VCaP (cell line): ENCODE measurements around the gene EPHB2.

Experiments
- H3K27ac ChIP-seq: fragments of 450-650 bp; 2 replicates; pipeline ENCODE4 v1.5.1; 2017
- CTCF ChIP-seq: fragments of 450-650 bp; conservative IDR thresholded peaks from 2 replicates; pipeline ENCODE4 v1.5.1; 2017; ENCODE audit warnings: mild to moderate bottlenecking, moderate library complexity

Gene EPHB2

GRCh38 chr1:22681556-22682276 lies 28.9 kb upstream of the EPHB2 start:
- H3K27ac ChIP-seq, result peak overlapping the region; percentile 41; the same call in 1 of the 2 replicates
- TF ChIP-seq CTCF, result no peak

GRCh38 chr1:22683547-22683946 lies 27.1 kb upstream of the EPHB2 start:
- H3K27ac ChIP-seq, result no peak overlapping the region
- TF ChIP-seq CTCF, result no peak

GRCh38 chr1:22685591-22686059 lies 25.0 kb upstream of the EPHB2 start:
- H3K27ac ChIP-seq, result no peak overlapping the region
- TF ChIP-seq CTCF, result no peak

- no peak overlapping the region for H3K27ac ChIP-seq
- TF ChIP-seq CTCF, result no peak
Measured at GRCh38 chr1:22687191-22687590, 23.4 kb upstream of the EPHB2 start.

- no peak for TF ChIP-seq CTCF
Measured at GRCh38 chr1:22688466-22688865, 22.2 kb upstream of the EPHB2 start.

GRCh38 chr1:22689505-22689904 lies 21.1 kb upstream of the EPHB2 start:
- no peak overlapping the region for H3K27ac ChIP-seq

More at GRCh38 chr1:22688466-22688865, 22.2 kb upstream of the EPHB2 start:
- no peak overlapping the region for H3K27ac ChIP-seq

More at GRCh38 chr1:22689505-22689904, 21.1 kb upstream of the EPHB2 start:
- TF ChIP-seq CTCF, result no peak
